ENCODE results near the gene PTTG1IP.

PTTG1IP gene

DNA sequence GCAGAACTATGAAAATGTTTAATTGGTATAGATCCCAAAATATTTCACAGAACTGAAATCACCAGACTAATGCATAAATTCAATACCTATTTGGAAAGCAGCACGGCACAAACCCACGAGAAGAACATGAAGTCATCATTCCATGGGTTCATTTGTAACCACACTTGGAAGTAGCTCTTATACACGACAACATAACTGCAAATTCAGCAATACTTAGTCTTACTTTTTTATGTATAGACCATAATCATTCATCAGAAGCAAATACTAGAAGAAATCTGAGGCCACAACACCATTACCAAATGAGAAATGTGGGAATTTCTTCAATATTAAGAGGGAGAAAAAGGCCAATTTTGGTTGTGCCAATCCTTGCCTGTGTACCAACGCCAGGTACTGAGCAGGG lies 67.6 kb downstream of the PTTG1IP start:
- no peaks in the 10 kb centered on the region for H3K27me3 ChIP-seq (ENCODE audit: control insufficient read depth, low read length)
- no peaks in the 10 kb centered on the region for H3K9me2 ChIP-seq (replicated peaks; ENCODE audit: control insufficient read depth, low read length)
- H3K4me1 ChIP-seq (ENCODE audit: control insufficient read depth, low read length): peaks cover 9% of the 10 kb centered on the region
- H3K79me2 ChIP-seq (ENCODE audit: control insufficient read depth, low read length): peaks cover 27% of the 10 kb centered on the region
- no peak overlapping the region for H3K4me3 ChIP-seq (ENCODE audit: low read length)
- no peak overlapping the region for H3K27ac ChIP-seq (ENCODE audit: low read depth, low read length)
- TF ChIP-seq, protein P1, sequence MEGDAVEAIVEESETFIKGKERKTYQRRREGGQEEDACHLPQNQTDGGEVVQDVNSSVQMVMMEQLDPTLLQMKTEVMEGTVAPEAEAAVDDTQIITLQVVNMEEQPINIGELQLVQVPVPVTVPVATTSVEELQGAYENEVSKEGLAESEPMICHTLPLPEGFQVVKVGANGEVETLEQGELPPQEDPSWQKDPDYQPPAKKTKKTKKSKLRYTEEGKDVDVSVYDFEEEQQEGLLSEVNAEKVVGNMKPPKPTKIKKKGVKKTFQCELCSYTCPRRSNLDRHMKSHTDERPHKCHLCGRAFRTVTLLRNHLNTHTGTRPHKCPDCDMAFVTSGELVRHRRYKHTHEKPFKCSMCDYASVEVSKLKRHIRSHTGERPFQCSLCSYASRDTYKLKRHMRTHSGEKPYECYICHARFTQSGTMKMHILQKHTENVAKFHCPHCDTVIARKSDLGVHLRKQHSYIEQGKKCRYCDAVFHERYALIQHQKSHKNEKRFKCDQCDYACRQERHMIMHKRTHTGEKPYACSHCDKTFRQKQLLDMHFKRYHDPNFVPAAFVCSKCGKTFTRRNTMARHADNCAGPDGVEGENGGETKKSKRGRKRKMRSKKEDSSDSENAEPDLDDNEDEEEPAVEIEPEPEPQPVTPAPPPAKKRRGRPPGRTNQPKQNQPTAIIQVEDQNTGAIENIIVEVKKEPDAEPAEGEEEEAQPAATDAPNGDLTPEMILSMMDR (IDR thresholded peaks at IDR 0.05; ENCODE audit: low read depth, low read length, poor library complexity, severe bottlenecking): no peak
- TF ChIP-seq EZH2phosphoT487 (IDR thresholded peaks at IDR 0.05; ENCODE audit: borderline replicate concordance, low read length): no peak
- no peaks in the 10 kb centered on the region for H3K9me3 ChIP-seq (ENCODE audit: control insufficient read depth, insufficient read depth, low read length)
- H3K4me2 ChIP-seq (ENCODE audit: low read length): no peak overlapping the region
- no peaks in the 10 kb centered on the region; the same call in 1 of the 2 replicates for H4K20me1 ChIP-seq (ENCODE audit: control insufficient read depth, insufficient read depth, low read depth, low read length)
- H3F3A ChIP-seq (ENCODE audit: control insufficient read depth, insufficient read depth): peaks cover 3% of the 10 kb centered on the region; the same call in 1 of the 2 replicates
- H3K36me3 ChIP-seq (ENCODE audit: control insufficient read depth, low read length): peaks cover 72% of the 10 kb centered on the region

DNA sequence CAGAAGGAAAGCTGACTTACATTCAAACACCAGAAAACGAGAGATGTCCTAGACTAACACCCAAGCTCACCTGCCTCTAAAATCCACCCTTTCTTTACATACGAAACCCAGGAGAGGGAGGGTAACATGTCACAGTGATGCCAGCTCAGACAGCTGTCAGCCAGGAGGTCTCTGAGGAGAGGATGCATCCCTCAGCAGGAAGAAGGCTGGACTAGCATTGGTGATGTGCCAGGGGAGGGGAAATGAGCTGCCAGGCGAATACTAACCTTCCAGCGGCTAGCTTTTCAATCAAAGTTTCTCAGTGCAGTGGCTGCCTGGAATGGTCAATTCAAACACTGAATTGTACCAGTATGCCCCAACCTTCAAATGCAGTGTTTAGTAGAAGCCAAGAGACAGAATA lies 68.3 kb downstream of the PTTG1IP start:
- Histone ChIP-seq H3K4me2 (ENCODE audit: low read length) (no peak overlapping the region), H3K4me1 (ENCODE audit: control insufficient read depth, low read length) (peaks cover 13% of the 10 kb centered on the region), H3K9me2 (replicated peaks; ENCODE audit: control insufficient read depth, low read length) (no peaks in the 10 kb centered on the region), H4K20me1 (ENCODE audit: control insufficient read depth, insufficient read depth, low read depth, low read length) (peaks cover 6% of the 10 kb centered on the region), H3K27me3 (ENCODE audit: control insufficient read depth, low read length) (no peaks in the 10 kb centered on the region), H3F3A (ENCODE audit: control insufficient read depth, insufficient read depth) (peaks cover 3% of the 10 kb centered on the region; the same call in 1 of the 2 replicates), H3K79me2 (ENCODE audit: control insufficient read depth, low read length) (peaks cover 32% of the 10 kb centered on the region), H3K9me3 (ENCODE audit: control insufficient read depth, insufficient read depth, low read length) (no peaks in the 10 kb centered on the region), H3K27ac (ENCODE audit: low read depth, low read length) (no peak overlapping the region), H3K4me3 (ENCODE audit: low read length) (no peak overlapping the region), H3K36me3 (ENCODE audit: control insufficient read depth, low read length) (peaks cover 73% of the 10 kb centered on the region)
- TF ChIP-seq, protein P1 (IDR thresholded peaks at IDR 0.05; ENCODE audit: low read depth, low read length, poor library complexity, severe bottlenecking): no peak

DNA sequence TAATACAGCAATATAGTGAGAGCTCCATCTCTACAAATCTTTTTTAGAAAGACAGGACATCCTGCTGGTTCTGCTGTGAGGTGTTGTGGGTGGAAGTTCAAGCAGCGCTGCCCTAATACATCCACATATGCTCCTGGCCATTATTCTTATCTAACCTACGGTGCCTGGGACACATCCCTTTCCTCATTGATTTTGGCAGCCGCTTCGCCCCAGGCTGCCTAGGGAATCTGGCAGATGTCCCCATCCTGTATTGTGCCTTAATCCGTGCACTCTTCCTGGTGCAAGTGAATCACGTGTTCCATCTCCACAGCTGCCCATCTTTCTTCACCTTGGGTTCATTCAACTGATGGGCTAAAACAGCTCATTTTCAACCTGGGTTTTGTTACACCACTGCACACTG lies 68.7 kb downstream of the PTTG1IP start:
- no peak overlapping the region for H3K4me3 ChIP-seq (ENCODE audit: low read length)
- H3K9me2 ChIP-seq (replicated peaks; ENCODE audit: control insufficient read depth, low read length): no peaks in the 10 kb centered on the region
- peaks cover 73% of the 10 kb centered on the region for H3K36me3 ChIP-seq (ENCODE audit: control insufficient read depth, low read length)
- H3F3A ChIP-seq (ENCODE audit: control insufficient read depth, insufficient read depth): peaks cover 3% of the 10 kb centered on the region; the same call in 1 of the 2 replicates
- H3K9me3 ChIP-seq (ENCODE audit: control insufficient read depth, insufficient read depth, low read length): no peaks in the 10 kb centered on the region
- H4K20me1 ChIP-seq (ENCODE audit: control insufficient read depth, insufficient read depth, low read depth, low read length): peaks cover 11% of the 10 kb centered on the region
- peaks cover 18% of the 10 kb centered on the region for H3K4me1 ChIP-seq (ENCODE audit: control insufficient read depth, low read length)
- H3K27me3 ChIP-seq (ENCODE audit: control insufficient read depth, low read length): no peaks in the 10 kb centered on the region
- peaks cover 36% of the 10 kb centered on the region for H3K79me2 ChIP-seq (ENCODE audit: control insufficient read depth, low read length)
- H3K4me2 ChIP-seq (ENCODE audit: low read length): no peak overlapping the region
- TF ChIP-seq, protein P1 (IDR thresholded peaks at IDR 0.05; ENCODE audit: low read depth, low read length, poor library complexity, severe bottlenecking): no peak
- no peak for TF ChIP-seq EZH2phosphoT487 (IDR thresholded peaks at IDR 0.05; ENCODE audit: borderline replicate concordance, low read length)
- no peak overlapping the region for H3K27ac ChIP-seq (ENCODE audit: low read depth, low read length)
